IMR-90 (cell line): Measurements from ENCODE around the gene CATSPERZ. TPM values are rescaled to one million over a fixed set of nuclear protein-coding genes. Genes with fewer than 3 reads are reported as not detected.

ENCODE experiments used
- ATAC-seq: fragments of 200-7000 bp; cut with Tn5 transposase; 2 replicates; pipeline ENCODE4 v1.9.1; 2020; ENCODE audit warnings: low read depth, mild to moderate bottlenecking, moderate library complexity
- BruUV-seq: library from RNA; stranded (reverse); fragments of 400-500 nt; replicated peaks from 2 replicates; lab custom pipeline; 2021; lab: Mats Ljungman, UMichigan
- CTCF ChIA-PET: fragments of 300-600 bp; formaldehyde crosslinking; extraction: SDS; loops from one replicate; lab custom pipeline; 2021; ENCODE audit warnings: antibody characterized with exemption; lab: Yijun Ruan, JAX
- POLR2A ChIA-PET: fragments of 300-600 bp; sonication (Branson Sonifier 250); formaldehyde crosslinking; loops from one replicate; lab custom pipeline; 2022; ENCODE audit warnings: antibody characterized with exemption; ENCODE audit not compliant: unreplicated experiment; lab: Charles Lee
- DNase-seq: peaks from one replicate; pipeline ENCODE4 v3.0.0; 2013
- H2AFZ ChIP-seq: replicated peaks from 2 replicates; pipeline ENCODE3; 2013; ENCODE audit warnings: low read length, mild to moderate bottlenecking; ENCODE audit not compliant: poor library complexity
- H2AK5ac ChIP-seq: 2 replicates; pipeline ENCODE4 v1.6.1; 2013; ENCODE audit warnings: low read depth, low read length, inconsistent platforms
- H2AK9ac ChIP-seq: replicated peaks from 2 replicates; pipeline ENCODE3; 2013; ENCODE audit warnings: mild to moderate bottlenecking, low read depth, low read length, moderate library complexity; ENCODE audit not compliant: poor library complexity
- H2BK120ac ChIP-seq: 2 replicates; pipeline ENCODE4 v1.6.1; 2013; ENCODE audit warnings: low read depth, low read length, inconsistent platforms
- H2BK15ac ChIP-seq: 3 replicates; pipeline ENCODE4 v1.6.1; 2013; ENCODE audit warnings: low read depth, low read length, inconsistent platforms
- H2BK20ac ChIP-seq: 2 replicates; pipeline ENCODE4 v1.6.1; 2013; ENCODE audit warnings: low read depth, mild to moderate bottlenecking, inconsistent platforms, low read length, moderate library complexity
- H2BK5ac ChIP-seq: 2 replicates; pipeline ENCODE4 v1.6.1; 2013; ENCODE audit warnings: mild to moderate bottlenecking, low read depth, low read length, inconsistent platforms; ENCODE audit not compliant: poor library complexity, severe bottlenecking
- H3K14ac ChIP-seq: replicated peaks from 2 replicates; pipeline ENCODE4 v1.6.1; 2013; ENCODE audit warnings: low read depth, low read length, inconsistent platforms
- H3K18ac ChIP-seq: 2 replicates; pipeline ENCODE4 v1.6.1; 2013; ENCODE audit warnings: low read depth, low read length, control low read depth
- H3K23ac ChIP-seq: 2 replicates; pipeline ENCODE4 v1.6.1; 2013; ENCODE audit warnings: low read depth, low read length, inconsistent platforms
- H3K27ac ChIP-seq: 2 replicates; pipeline ENCODE4 v1.5.1; 2013; ENCODE audit warnings: mild to moderate bottlenecking, control low read depth, low read length; ENCODE audit not compliant: insufficient read depth
- H3K27me3 ChIP-seq: 2 replicates; pipeline ENCODE4 v1.6.1; 2013; ENCODE audit warnings: low read length; ENCODE audit not compliant: control insufficient read depth, insufficient read depth
- H3K36me3 ChIP-seq: 2 replicates; pipeline ENCODE4 v1.6.1; 2013; ENCODE audit warnings: low read length, mixed read lengths; ENCODE audit not compliant: control insufficient read depth, insufficient read depth
- H3K4ac ChIP-seq: 2 replicates; pipeline ENCODE4 v1.6.1; 2013; ENCODE audit warnings: low read depth, low read length, inconsistent platforms
- H3K4me1 ChIP-seq: 2 replicates; pipeline ENCODE4 v1.6.1; 2013; ENCODE audit warnings: low read length, mixed read lengths; ENCODE audit not compliant: control insufficient read depth, insufficient read depth
- H3K4me2 ChIP-seq: 2 replicates; pipeline ENCODE4 v1.6.1; 2013; ENCODE audit warnings: low read depth, mild to moderate bottlenecking, control low read depth, low read length, moderate library complexity
- H3K4me3 ChIP-seq: 2 replicates; pipeline ENCODE4 v1.5.1; 2013; ENCODE audit warnings: low read depth, mild to moderate bottlenecking, control low read depth, low read length, moderate library complexity; ENCODE audit not compliant: insufficient read depth
- H3K56ac ChIP-seq: 2 replicates; pipeline ENCODE4 v1.6.1; 2013; ENCODE audit warnings: low read length, inconsistent platforms; ENCODE audit not compliant: insufficient read depth; ENCODE audit errors: extremely low read depth
- H3K79me1 ChIP-seq, 2 experiments: 2 replicates each; pipeline ENCODE4 v1.6.1; 2013; ENCODE audit warnings: low read length in 2 of 2, inconsistent platforms in 1 of 2, low read depth in 1 of 2
- H3K9ac ChIP-seq: 2 replicates; pipeline ENCODE4 v1.6.1; 2013; ENCODE audit warnings: low read depth, low read length, control low read depth
- H3K9me1 ChIP-seq: 2 replicates; pipeline ENCODE4 v1.6.1; 2013; ENCODE audit warnings: low read length, inconsistent platforms; ENCODE audit not compliant: insufficient read depth
- H3K9me3 ChIP-seq: 2 replicates; pipeline ENCODE4 v1.6.1; 2013; ENCODE audit warnings: low read length; ENCODE audit not compliant: control insufficient read depth, insufficient read depth
- H4K20me1 ChIP-seq: 2 replicates; pipeline ENCODE4 v1.6.1; 2013; ENCODE audit warnings: low read length, inconsistent platforms; ENCODE audit not compliant: insufficient read depth
- H4K5ac ChIP-seq: 2 replicates; pipeline ENCODE4 v1.6.1; 2013; ENCODE audit warnings: mild to moderate bottlenecking, low read depth, low read length, control low read depth
- H4K8ac ChIP-seq, 2 experiments: 2 replicates each; pipeline ENCODE4 v1.6.1; 2013; ENCODE audit warnings: low read depth in 2 of 2, low read length in 2 of 2, control low read depth in 1 of 2, inconsistent platforms in 1 of 2
- H4K91ac ChIP-seq: 2 replicates; pipeline ENCODE4 v1.6.1; 2013; ENCODE audit warnings: low read depth, low read length, inconsistent platforms; ENCODE audit not compliant: insufficient read depth
- BHLHE40 ChIP-seq: fragments of 150-350 bp; IDR thresholded peaks from 2 replicates; pipeline ENCODE4 v1.6.1; 2016; ENCODE audit warnings: mild to moderate bottlenecking, low read depth, low read length
- CEBPB ChIP-seq: IDR thresholded peaks from 2 replicates; pipeline ENCODE4 v1.6.1; 2012; ENCODE audit warnings: low read depth, low read length, improper control_type of control experiment
- CHD1 ChIP-seq: IDR thresholded peaks from 2 replicates; pipeline ENCODE4 v1.6.1; 2012; ENCODE audit warnings: low read depth, low read length, improper control_type of control experiment
- CTCF ChIP-seq: conservative IDR thresholded peaks from 2 replicates; pipeline ENCODE4 v1.5.1; 2012; ENCODE audit warnings: mild to moderate bottlenecking, low read depth, low read length, improper control_type of control experiment
- ELK1 ChIP-seq: fragments of 150-350 bp; IDR thresholded peaks from 2 replicates; pipeline ENCODE4 v1.6.1; 2016; ENCODE audit warnings: low read depth, mild to moderate bottlenecking, low read length, moderate library complexity, borderline replicate concordance
- FOS ChIP-seq: fragments of 150-350 bp; IDR thresholded peaks from 2 replicates; pipeline ENCODE4 v1.6.1; 2016; ENCODE audit warnings: low read depth, low read length
- MAFK ChIP-seq: IDR thresholded peaks from 2 replicates; pipeline ENCODE4 v1.6.1; 2012; ENCODE audit warnings: low read depth, low read length, improper control_type of control experiment
- MAZ ChIP-seq: IDR thresholded peaks from 2 replicates; pipeline ENCODE4 v1.6.1; 2012; ENCODE audit warnings: low read depth, mild to moderate bottlenecking, low read length, improper control_type of control experiment, moderate library complexity, borderline replicate concordance
- MXI1 ChIP-seq: IDR thresholded peaks from 2 replicates; pipeline ENCODE4 v1.6.1; 2012; ENCODE audit warnings: low read depth, mild to moderate bottlenecking, low read length, moderate library complexity, borderline replicate concordance
- NFE2L2 ChIP-seq: fragments of 150-350 bp; IDR thresholded peaks from 2 replicates; pipeline ENCODE4 v1.6.1; 2016; ENCODE audit warnings: low read depth, mild to moderate bottlenecking, low read length
- POLR2A ChIP-seq: IDR thresholded peaks from 2 replicates; pipeline ENCODE4 v1.6.1; 2012; ENCODE audit warnings: mild to moderate bottlenecking, low read depth, low read length
- RAD21 ChIP-seq: IDR thresholded peaks from 2 replicates; pipeline ENCODE4 v1.6.1; 2012; ENCODE audit warnings: low read length, improper control_type of control experiment
- RCOR1 ChIP-seq: IDR thresholded peaks from 2 replicates; pipeline ENCODE4 v1.6.1; 2012; ENCODE audit warnings: mild to moderate bottlenecking, low read length, improper control_type of control experiment; ENCODE audit not compliant: insufficient replicate concordance
- RFX5 ChIP-seq: IDR thresholded peaks from 2 replicates; pipeline ENCODE4 v1.8.0; 2012; ENCODE audit warnings: low read depth, mild to moderate bottlenecking, low read length, moderate library complexity
- SMC3 ChIP-seq: fragments of 150-350 bp; IDR thresholded peaks from 2 replicates; pipeline ENCODE4 v1.6.1; 2016; ENCODE audit warnings: low read depth, mild to moderate bottlenecking, antibody characterized with exemption, low read length, moderate library complexity
- USF2 ChIP-seq: fragments of 150-350 bp; IDR thresholded peaks from 2 replicates; pipeline ENCODE4 v1.6.1; 2017; ENCODE audit warnings: mild to moderate bottlenecking, antibody characterized with exemption, low read length, low read depth
- WGBS, 2 experiments: methylation state at CpG; one replicate each; pipeline versions ENCODE4 v1.1.5 to v1.1.7; 2013; ENCODE audit warnings: missing lambda C conversion rate in 2 of 2; ENCODE audit not compliant: insufficient read length in 1 of 2; ENCODE audit errors: extremely low coverage in 2 of 2; 5-methylcytosine and 5-hydroxymethylcytosine counted together
- dilution Hi-C: fragments of 300-500 bp; cut with HindIII; formaldehyde crosslinking; loops from one replicate; pipeline ENCODE4 v1.14.3; 2018; ENCODE audit warnings: low sequenced_read_pairs; ENCODE audit not compliant: unreplicated experiment
- in situ Hi-C: fragments of 300-500 bp; cut with MboI; formaldehyde crosslinking; loops from 3 replicates; pipeline ENCODE4 v1.14.3; 2019; ENCODE audit warnings: low sequenced_read_pairs, inconsistent platforms, mixed read lengths
- intact Hi-C: fragments of 100-400 bp; cut with micrococcal nuclease; formaldehyde crosslinking; loops from 2 replicates; pipeline ENCODE4 v1.10.0; 2022
- polyA plus RNA-seq, 3 experiments: library from polyadenylated mRNA; depleted of rRNA; stranded (reverse); fragments of >200 nt; gene quantifications; 2 replicates each; pipeline ENCODE4 v1.2.3, GENCODE V29; 2012; ENCODE audit warnings: low replicate concordance in 1 of 3
- total RNA-seq: library from RNA; depleted of rRNA; stranded (reverse); fragments of >200 nt; gene quantifications from 2 replicates; pipeline ENCODE4 v1.2.3, GENCODE V29; 2012

CATSPERZ gene
- total and polyA plus RNA-seq, 2 of the 4 experiments (the other 2 are of a cell fraction) = not detected

- intact Hi-C loops (no loop called here), in situ Hi-C loops (no loop called here), dilution Hi-C loops (no loop called here)
- H3K14ac ChIP-seq = no peak overlapping the region
- peaks cover 7 to 34% of the 10 kb centered on the region in 2 experiments; a peak in 2 of 4 replicates for H3K79me1 ChIP-seq
- H3K4me1 ChIP-seq = peaks cover 9% of the 10 kb centered on the region
- H2AK5ac ChIP-seq = 0 out of 2 replicates have a peak overlapping the region, but pooled peaks have one; percentile 28
- no peaks in the 10 kb centered on the region for H3K9me3 ChIP-seq
- H2AK9ac ChIP-seq = peak overlapping the region; percentile 65
- no peaks in the 10 kb centered on the region for H3K27me3 ChIP-seq
- no peak overlapping the region for H3K4me2 ChIP-seq
- no peaks in the 10 kb centered on the region for H4K20me1 ChIP-seq
- ChIA-PET POLR2A (no interaction called here), CTCF (interaction anchor here (0.5 kb wide), 1 partner anchor 35 kb away, joined by 3 read pairs; no protein-coding TSS in a partner anchor)
- H3K9me1 ChIP-seq = 0 out of 2 replicates have a peak, but pooled peaks cover 5% of the 10 kb centered on the region
- H4K5ac ChIP-seq = no peak overlapping the region
- peaks cover 63% of the 10 kb centered on the region for H3K36me3 ChIP-seq
- no peak overlapping the region for H4K91ac ChIP-seq
- H3K23ac ChIP-seq = no peak overlapping the region
- no peak overlapping the region for H2AFZ ChIP-seq
- BruUV-seq = no TSS peak
- no peak overlapping the region for H3K18ac ChIP-seq
- no peak overlapping the region for H3K56ac ChIP-seq
- TF ChIP-seq CEBPB = no peak
- TF ChIP-seq SMC3 = no peak
- no peak for TF ChIP-seq NFE2L2
- no peak for TF ChIP-seq MAZ
- no peak for TF ChIP-seq RFX5
- no peak for TF ChIP-seq FOS
- TF ChIP-seq ELK1 = no peak
- TF ChIP-seq CHD1 = no peak
- TF ChIP-seq RCOR1 = no peak
- no peak for TF ChIP-seq BHLHE40
- TF ChIP-seq USF2 = no peak
- TF ChIP-seq CTCF = no peak
- TF ChIP-seq RAD21 = no peak
- no peak for TF ChIP-seq MAFK
- no peak for TF ChIP-seq MXI1
- TF ChIP-seq POLR2A = no peak
- no peak overlapping the region for H2BK15ac ChIP-seq
- H3K4ac ChIP-seq = no peak overlapping the region
- H2BK120ac ChIP-seq = no peak overlapping the region
- no peak overlapping the region for H2BK5ac ChIP-seq
- H3K27ac ChIP-seq = no peak overlapping the region
- H4K8ac ChIP-seq = no peak overlapping the region
- no peak for ATAC-seq
- WGBS, 2 experiments = 100% methylated on average over 8 of the region's 18 CpGs; no CpG with 5 or more reads in 1 of the 2 experiments
- no peak overlapping the region for H2BK20ac ChIP-seq
- no peak for DNase-seq
- no peak overlapping the region for H3K9ac ChIP-seq
- H3K4me3 ChIP-seq = no peak overlapping the region
Observed at GRCh38 chr11:64261556-64262080, 38.5 kb upstream of the CATSPERZ start.
